ENCODE data around the gene PRRC1.

The PRRC1 gene

DNA sequence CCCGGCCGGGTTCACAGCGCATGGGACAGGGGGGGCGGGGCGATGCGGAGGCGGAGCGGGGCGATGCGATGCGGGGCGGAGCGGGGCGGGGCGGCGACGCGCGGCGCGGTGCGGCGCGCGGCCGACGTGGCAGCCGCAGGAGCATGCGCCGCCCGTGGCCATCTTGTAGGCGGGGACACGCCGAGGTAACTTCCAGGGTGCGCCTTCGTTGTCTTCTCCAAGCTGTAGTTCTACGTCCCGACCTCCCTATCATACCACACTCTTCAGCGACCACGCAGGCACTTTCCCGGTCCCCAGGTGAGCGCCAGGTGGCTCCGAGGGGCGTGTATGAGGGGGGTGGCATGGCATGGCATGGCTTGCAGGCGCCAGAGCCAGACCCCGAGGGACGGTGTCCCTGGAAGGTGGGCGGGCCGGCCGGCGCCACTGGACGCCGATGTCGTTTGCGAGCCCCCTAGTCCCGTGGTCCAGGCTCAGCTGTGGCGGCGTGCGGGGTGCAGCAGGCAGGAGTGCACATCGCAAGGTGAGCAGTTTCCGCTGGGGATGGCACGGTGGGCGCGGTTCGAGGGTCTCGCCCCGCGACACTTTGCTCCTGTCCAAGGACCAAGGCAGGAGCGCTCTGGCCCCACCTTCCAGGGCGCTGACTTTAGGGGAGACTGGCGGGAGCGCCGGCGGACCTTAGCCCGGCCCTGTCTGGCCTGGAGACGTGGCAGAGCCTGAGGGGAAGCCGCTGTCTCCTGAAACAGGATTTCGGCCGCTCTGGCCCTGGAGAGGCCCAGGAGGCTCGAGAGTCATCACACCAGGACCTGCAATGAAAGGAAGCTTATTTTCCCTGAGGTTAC lies at the start of gene PRRC1:
TSS of gene PRRC1 (plus strand) at position 161 of the 839 bp plus-strand sequence. CDS start 5,840 bp downstream, outside the sequence.
- DNase-seq (ENCODE audit: extremely low spot score) = peak; percentile 92
- TF ChIP-seq, protein P1, sequence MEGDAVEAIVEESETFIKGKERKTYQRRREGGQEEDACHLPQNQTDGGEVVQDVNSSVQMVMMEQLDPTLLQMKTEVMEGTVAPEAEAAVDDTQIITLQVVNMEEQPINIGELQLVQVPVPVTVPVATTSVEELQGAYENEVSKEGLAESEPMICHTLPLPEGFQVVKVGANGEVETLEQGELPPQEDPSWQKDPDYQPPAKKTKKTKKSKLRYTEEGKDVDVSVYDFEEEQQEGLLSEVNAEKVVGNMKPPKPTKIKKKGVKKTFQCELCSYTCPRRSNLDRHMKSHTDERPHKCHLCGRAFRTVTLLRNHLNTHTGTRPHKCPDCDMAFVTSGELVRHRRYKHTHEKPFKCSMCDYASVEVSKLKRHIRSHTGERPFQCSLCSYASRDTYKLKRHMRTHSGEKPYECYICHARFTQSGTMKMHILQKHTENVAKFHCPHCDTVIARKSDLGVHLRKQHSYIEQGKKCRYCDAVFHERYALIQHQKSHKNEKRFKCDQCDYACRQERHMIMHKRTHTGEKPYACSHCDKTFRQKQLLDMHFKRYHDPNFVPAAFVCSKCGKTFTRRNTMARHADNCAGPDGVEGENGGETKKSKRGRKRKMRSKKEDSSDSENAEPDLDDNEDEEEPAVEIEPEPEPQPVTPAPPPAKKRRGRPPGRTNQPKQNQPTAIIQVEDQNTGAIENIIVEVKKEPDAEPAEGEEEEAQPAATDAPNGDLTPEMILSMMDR (IDR thresholded peaks at IDR 0.05; ENCODE audit: control extremely low read depth, extremely low read depth, low read depth, missing control alignments) = no peak
- CTCF ChIA-PET = interaction anchor here (0.9 to 1.0 kb wide), 2 partner anchors 11 to 26 kb away, joined by 3 read pairs; no protein-coding TSS in a partner anchor
- POLR2A ChIA-PET = interaction anchor here (0.7 kb wide), 1 partner anchor 68 kb away, joined by 6 read pairs; no protein-coding TSS in a partner anchor

DNA sequence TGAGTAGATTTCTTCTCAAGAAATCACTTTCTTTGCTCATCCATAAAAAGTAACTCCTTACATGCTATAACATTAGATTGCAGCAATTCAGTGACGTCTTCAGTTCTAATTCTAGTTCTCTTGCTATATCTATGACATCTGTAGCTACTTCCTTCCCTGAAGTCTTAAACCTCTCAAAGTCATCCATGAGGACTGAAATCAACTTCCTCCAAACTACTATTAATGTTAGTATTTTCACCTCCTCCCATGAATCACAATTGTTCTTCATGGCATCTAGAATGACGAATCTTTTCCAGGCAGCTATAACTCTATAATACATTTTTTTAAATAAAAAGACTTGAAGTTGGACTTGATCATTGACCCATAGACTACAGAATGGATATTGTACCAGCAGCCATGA lies 46.2 kb upstream of the PRRC1 start:
- ChIA-PET POLR2A (interaction anchor here (0.6 kb wide), 1 partner anchor 811 kb away, joined by 4 read pairs; no protein-coding TSS in a partner anchor), CTCF (interaction anchor here (0.9 to 1.7 kb wide), 2 partner anchors 11 to 21 kb away, joined by 3 to 4 read pairs; no protein-coding TSS in a partner anchor)
- TF ChIP-seq, protein P1 (IDR thresholded peaks at IDR 0.05; ENCODE audit: control extremely low read depth, extremely low read depth, low read depth, missing control alignments) = no peak
- DNase-seq (ENCODE audit: extremely low spot score) = no peak

DNA sequence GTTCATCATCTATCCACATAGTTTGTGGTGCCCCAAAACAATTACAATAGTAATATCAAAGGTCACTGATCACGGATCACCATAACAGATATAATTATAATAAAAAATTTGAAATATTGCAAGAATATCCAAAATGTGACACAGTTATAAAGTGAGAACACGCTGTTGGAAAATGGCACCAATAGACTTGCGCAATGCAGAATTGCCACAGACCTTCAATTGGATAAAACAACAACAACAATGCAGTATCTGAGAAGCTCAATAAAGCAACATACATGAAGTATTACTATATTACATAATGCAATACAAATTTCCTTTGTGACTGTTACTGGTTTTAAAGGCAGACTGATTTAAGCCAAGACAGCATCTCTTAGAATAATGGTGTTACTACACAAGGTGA lies 44.7 kb upstream of the PRRC1 start:
- no peak for DNase-seq (ENCODE audit: extremely low spot score)
- POLR2A ChIA-PET = no interaction called here
- TF ChIP-seq, protein P1 (IDR thresholded peaks at IDR 0.05; ENCODE audit: control extremely low read depth, extremely low read depth, low read depth, missing control alignments) = no peak
- CTCF ChIA-PET = interaction anchor here (0.6 kb wide), 1 partner anchor 535 kb away, joined by 3 read pairs; no protein-coding TSS in a partner anchor

DNA sequence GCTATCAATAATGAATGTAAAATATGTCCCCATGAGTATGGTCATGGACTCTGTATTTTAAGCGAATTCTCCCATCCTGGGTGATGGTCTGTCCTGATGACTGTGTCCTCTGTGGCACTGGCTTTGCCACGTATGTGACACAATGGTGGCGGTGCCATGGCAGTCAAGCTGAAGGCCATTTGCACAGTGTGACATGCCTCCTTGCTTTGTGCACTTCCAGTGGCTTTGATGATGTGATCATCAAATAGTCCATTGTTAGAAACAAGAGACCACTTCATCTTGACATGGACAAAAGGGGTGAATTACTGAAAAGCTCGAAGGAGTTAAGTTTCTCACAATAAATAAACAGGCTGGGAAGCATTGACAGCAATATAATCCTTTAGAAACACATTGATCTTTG lies 31.0 kb upstream of the PRRC1 start:
- DNase-seq (ENCODE audit: extremely low spot score) = no peak
- TF ChIP-seq, protein P1 (IDR thresholded peaks at IDR 0.05; ENCODE audit: control extremely low read depth, extremely low read depth, low read depth, missing control alignments) = no peak
- ChIA-PET POLR2A (no interaction called here), CTCF (no interaction called here)

DNA sequence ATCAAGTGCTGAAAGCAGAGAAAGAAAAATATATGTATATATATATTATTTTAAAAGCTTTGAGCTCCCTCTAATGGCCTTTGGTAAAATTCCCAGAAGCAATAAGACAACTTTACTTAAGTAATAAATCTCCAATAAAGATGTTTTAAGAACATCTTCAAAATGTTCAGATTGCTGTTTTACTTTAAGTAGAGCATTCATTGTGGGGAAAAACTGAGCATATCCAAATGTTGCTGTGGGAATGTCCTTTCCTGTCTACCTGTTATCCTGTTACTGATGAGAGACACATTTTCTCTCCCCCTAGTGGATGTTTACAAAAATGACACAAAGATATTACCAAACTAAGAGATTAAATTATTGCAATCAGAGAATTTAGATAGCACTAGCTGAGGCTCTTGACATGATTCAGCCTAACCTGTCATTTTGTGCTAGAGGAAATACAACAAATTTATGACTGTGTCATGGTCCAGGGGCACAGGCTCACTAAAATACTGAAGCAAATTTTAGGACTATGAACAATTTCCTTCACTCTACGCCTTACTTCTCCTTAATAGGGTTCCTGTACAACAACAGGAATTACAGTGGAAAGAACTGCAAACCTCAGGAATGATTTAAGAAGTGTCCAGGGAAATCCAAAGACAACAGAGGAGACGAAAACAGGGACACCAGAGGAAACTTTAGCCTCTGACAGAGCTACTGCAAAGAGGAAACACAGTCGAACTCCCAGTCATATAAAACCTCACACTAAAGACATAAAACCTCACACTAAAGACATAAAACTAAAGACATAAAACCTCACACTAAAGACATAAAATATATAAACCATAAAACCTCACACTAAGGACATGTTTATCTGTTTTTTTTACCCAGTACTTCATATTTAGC lies 24.3 kb upstream of the PRRC1 start:
- DNase-seq (ENCODE audit: extremely low spot score) = peak; percentile 25
- CTCF ChIA-PET = interaction anchor here (0.6 to 1.8 kb wide), 28 partner anchors 8 to 1155 kb away, joined by 3 to 11 read pairs (median 4); partner anchors contain the start of gene PHAX
- POLR2A ChIA-PET = no interaction called here
- TF ChIP-seq, protein P1 (IDR thresholded peaks at IDR 0.05; ENCODE audit: control extremely low read depth, extremely low read depth, low read depth, missing control alignments) = peak; percentile 56

DNA sequence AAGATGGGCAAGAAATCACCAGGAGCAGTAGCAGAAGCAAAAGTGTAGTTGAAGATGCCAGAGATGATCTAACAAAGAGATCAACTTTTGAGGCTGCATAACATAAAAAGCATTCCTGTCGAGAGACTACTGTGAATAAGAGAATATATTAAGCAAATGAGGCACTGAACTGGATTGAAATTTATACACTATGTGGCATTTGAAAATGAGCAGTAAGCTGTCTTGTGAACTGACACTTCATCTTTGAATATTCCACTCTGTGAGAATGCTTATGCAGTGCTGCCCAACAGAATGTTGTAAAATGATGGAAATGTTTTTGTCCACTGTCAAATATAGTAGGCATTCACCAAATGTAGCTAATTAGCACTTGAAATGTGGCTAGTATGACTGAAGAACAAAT lies 18.9 kb upstream of the PRRC1 start:
- TF ChIP-seq, protein P1 (IDR thresholded peaks at IDR 0.05; ENCODE audit: control extremely low read depth, extremely low read depth, low read depth, missing control alignments) = no peak
- ChIA-PET CTCF (interaction anchor here (0.9 kb wide), 1 partner anchor 10 kb away, joined by 3 read pairs; no protein-coding TSS in a partner anchor), POLR2A (no interaction called here)
- no peak for DNase-seq (ENCODE audit: extremely low spot score)
